MCF 10A (cell line): ENCODE data around the gene NR2E3. TPM values are rescaled to one million over a fixed set of nuclear protein-coding genes. Genes with fewer than 3 reads are reported as not detected.

ENCODE experiments used
- BruUV-seq: library from RNA; stranded (reverse); fragments of 400-500 nt; replicated peaks from 2 replicates; lab custom pipeline; 2021; lab: Mats Ljungman, UMichigan
- CTCF ChIA-PET: fragments of 300-600 bp; sonication (Branson Sonifier 250); formaldehyde crosslinking; extraction: SDS; loops from one replicate; lab custom pipeline; 2021; ENCODE audit warnings: antibody characterized with exemption, inconsistent platforms; lab: Yijun Ruan, JAX
- POLR2A ChIA-PET: fragments of 300-600, 350-650 bp; sonication (Branson Sonifier 250); formaldehyde crosslinking; extraction: SDS; loops from one replicate; lab custom pipeline; 2020; ENCODE audit warnings: antibody characterized with exemption, inconsistent platforms; lab: Yijun Ruan, JAX
- DNase-seq: peaks from one replicate; pipeline ENCODE4 v3.0.0-alpha.2; 2018; ENCODE audit not compliant: unreplicated experiment
- H3K27ac Mint-ChIP-seq: one replicate; pipeline ENCODE4 v1.8.0; 2022; ENCODE audit warnings: mild to moderate bottlenecking, low read depth, mixed read lengths; ENCODE audit not compliant: unreplicated experiment
- H3K27me3 Mint-ChIP-seq: one replicate; pipeline ENCODE4 v1.8.0; 2022; ENCODE audit warnings: mixed read lengths; ENCODE audit not compliant: insufficient read depth, unreplicated experiment
- H3K36me3 Mint-ChIP-seq: one replicate; pipeline ENCODE4 v1.8.0; 2022; ENCODE audit warnings: mild to moderate bottlenecking, moderate library complexity, mixed read lengths; ENCODE audit not compliant: insufficient read depth, unreplicated experiment
- H3K4me1 Mint-ChIP-seq: one replicate; pipeline ENCODE4 v1.8.0; 2022; ENCODE audit warnings: mixed read lengths; ENCODE audit not compliant: insufficient read depth, unreplicated experiment
- H3K4me3 Mint-ChIP-seq: one replicate; pipeline ENCODE4 v1.8.0; 2022; ENCODE audit warnings: mild to moderate bottlenecking, moderate library complexity, mixed read lengths; ENCODE audit not compliant: unreplicated experiment
- H3K9me3 Mint-ChIP-seq: one replicate; pipeline ENCODE4 v1.8.0; 2022; ENCODE audit warnings: mixed read lengths; ENCODE audit not compliant: unreplicated experiment
- CTCF ChIP-seq: fragments of 200-600 bp; IDR thresholded peaks from one replicate; pipeline ENCODE4 v1.8.0; 2022; ENCODE audit warnings: antibody characterized with exemption, mild to moderate bottlenecking; ENCODE audit not compliant: unreplicated experiment
- intact Hi-C: fragments of 100-400 bp; cut with micrococcal nuclease; formaldehyde crosslinking; loops from 2 replicates; pipeline ENCODE4 v1.14.1; 2022
- total RNA-seq: library from RNA; stranded (reverse); gene quantifications from 2 replicates; pipeline ENCODE4 v1.2.3, GENCODE V29; 2022

The NR2E3 gene
- total RNA-seq, 1 experiment from 2014 or later: 0.49 TPM

GRCh38 chr15:71804226-71804625 is 6.1 kb upstream of the NR2E3 start:
- Mint-ChIP-seq H3K27me3 (no peaks in the 10 kb centered on the region), H3K36me3 (no peaks in the 10 kb centered on the region), H3K27ac (no peak overlapping the region), H3K4me3 (no peak overlapping the region), H3K4me1 (peaks cover 6% of the 10 kb centered on the region), H3K9me3 (no peaks in the 10 kb centered on the region)
- BruUV-seq: no TSS peak
- ChIA-PET CTCF (interaction anchor here (1.2 to 9.1 kb wide), 4 partner anchors 52 to 351 kb away, joined by 3 to 149 read pairs (median 28); no protein-coding TSS in a partner anchor), POLR2A (interaction anchor here (0.7 kb wide), 1 partner anchor 250 kb away, joined by 3 read pairs; no protein-coding TSS in a partner anchor)
- intact Hi-C loops: loop anchor here (5.0 to 10.0 kb wide), 5 partner anchors 152 to 912 kb away; partner anchors contain the start of genes LRRC49, THAP10 and THSD4
- TF ChIP-seq CTCF: no peak
- DNase-seq: no peak

- Mint-ChIP-seq H3K27me3 (no peaks in the 10 kb centered on the region), H3K27ac (no peak overlapping the region), H3K9me3 (no peaks in the 10 kb centered on the region), H3K4me1 (peaks cover 6% of the 10 kb centered on the region), H3K36me3 (no peaks in the 10 kb centered on the region), H3K4me3 (no peak overlapping the region)
- POLR2A ChIA-PET: interaction anchor here (0.7 kb wide), 1 partner anchor 251 kb away, joined by 3 read pairs; no protein-coding TSS in a partner anchor
- intact Hi-C loops: loop anchor here (5.0 to 10.0 kb wide), 5 partner anchors 153 to 913 kb away; partner anchors contain the start of genes LRRC49, THAP10 and THSD4
- no peak for TF ChIP-seq CTCF
- BruUV-seq: no TSS peak
- CTCF ChIA-PET: interaction anchor here (0.6 to 9.1 kb wide), 7 partner anchors 53 to 943 kb away, joined by 3 to 149 read pairs (median 6); no protein-coding TSS in a partner anchor
- no peak for DNase-seq
Observed at GRCh38 chr15:71804695-71805470, 5.5 kb upstream of the NR2E3 start.

GRCh38 chr15:71806452-71806931 is 3.9 kb upstream of the NR2E3 start:
- H3K9me3 Mint-ChIP-seq: no peaks in the 10 kb centered on the region
- no peak for TF ChIP-seq CTCF
- ChIA-PET CTCF (interaction anchor here (1.0 to 9.1 kb wide), 2 partner anchors 62 to 350 kb away, joined by 3 to 149 read pairs; no protein-coding TSS in a partner anchor), POLR2A (no interaction called here)
- H3K27ac Mint-ChIP-seq: no peak overlapping the region
- no peaks in the 10 kb centered on the region for H3K36me3 Mint-ChIP-seq
- H3K27me3 Mint-ChIP-seq: no peaks in the 10 kb centered on the region
- H3K4me1 Mint-ChIP-seq: no peaks in the 10 kb centered on the region
- no TSS peak for BruUV-seq
- no peak overlapping the region for H3K4me3 Mint-ChIP-seq
- intact Hi-C loops: loop anchor here (10.0 kb wide), 1 partner anchor 692 kb away; the partner anchor contains the start of gene THSD4
- DNase-seq: no peak

- POLR2A ChIA-PET: no interaction called here
- Mint-ChIP-seq H3K36me3 (no peaks in the 10 kb centered on the region), H3K27me3 (no peaks in the 10 kb centered on the region), H3K4me1 (no peaks in the 10 kb centered on the region), H3K4me3 (no peak overlapping the region), H3K9me3 (no peaks in the 10 kb centered on the region), H3K27ac (no peak overlapping the region)
- intact Hi-C loops: loop anchor here (10.0 kb wide), 1 partner anchor 692 kb away; the partner anchor contains the start of gene THSD4
- CTCF ChIA-PET: interaction anchor here (0.5 kb wide), 1 partner anchor 47 kb away, joined by 3 read pairs; no protein-coding TSS in a partner anchor
- DNase-seq: no peak
- TF ChIP-seq CTCF: no peak
- no TSS peak for BruUV-seq
Observed at GRCh38 chr15:71807125-71807629, 3.2 kb upstream of the NR2E3 start.
